OCI-M2 (cell line): Measurements from ENCODE around the gene ATP4B.

ENCODE experiments used
- DNase-seq: peaks from one replicate; lab custom pipeline; 2025; ENCODE audit not compliant: unreplicated experiment; lab: John Stamatoyannopoulos, UW

ATP4B gene

DNA sequence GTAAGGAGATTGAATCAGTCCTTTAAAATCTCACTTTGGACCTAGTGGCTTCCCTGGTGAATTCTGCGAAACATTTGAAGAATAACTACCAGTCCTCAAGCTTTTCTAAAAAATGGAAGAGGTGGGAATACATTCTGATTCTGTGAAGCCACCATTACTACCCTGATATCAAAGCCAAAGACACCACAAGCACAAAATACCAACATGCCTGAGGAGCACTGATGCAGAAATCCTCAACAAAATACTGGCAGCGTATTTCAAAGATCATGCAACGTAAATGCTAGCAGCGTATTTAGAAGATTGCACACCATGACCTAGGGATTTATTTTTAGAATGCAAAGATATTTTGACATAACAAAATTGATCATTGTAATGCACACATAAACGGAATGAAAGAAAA lies 14.4 kb downstream of the ATP4B start:
- no peak for DNase-seq

- no peak for DNase-seq
Observed at GRCh38 chr13:113642563-113642962, 15.4 kb downstream of the ATP4B start.

DNA sequence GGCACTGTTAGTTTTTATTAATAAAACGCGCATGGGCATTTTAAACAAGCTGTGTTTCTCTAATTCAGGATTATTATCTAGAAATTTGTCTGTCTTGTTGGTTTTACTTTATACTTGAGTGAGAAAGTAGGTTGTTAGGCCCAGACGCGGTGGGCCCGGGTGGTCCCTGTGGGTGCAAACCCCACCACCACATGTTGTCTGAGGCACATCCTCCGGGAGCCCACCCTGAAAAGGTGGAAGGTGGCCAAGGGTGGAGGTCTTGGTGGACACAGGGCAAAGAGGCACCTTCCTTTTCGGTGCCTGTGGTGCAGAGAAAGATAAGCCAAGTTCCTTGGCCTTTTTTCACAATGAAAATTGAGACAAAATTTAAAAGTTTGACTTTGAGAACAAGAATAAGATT lies 16.6 kb downstream of the ATP4B start:
- no peak for DNase-seq

DNA sequence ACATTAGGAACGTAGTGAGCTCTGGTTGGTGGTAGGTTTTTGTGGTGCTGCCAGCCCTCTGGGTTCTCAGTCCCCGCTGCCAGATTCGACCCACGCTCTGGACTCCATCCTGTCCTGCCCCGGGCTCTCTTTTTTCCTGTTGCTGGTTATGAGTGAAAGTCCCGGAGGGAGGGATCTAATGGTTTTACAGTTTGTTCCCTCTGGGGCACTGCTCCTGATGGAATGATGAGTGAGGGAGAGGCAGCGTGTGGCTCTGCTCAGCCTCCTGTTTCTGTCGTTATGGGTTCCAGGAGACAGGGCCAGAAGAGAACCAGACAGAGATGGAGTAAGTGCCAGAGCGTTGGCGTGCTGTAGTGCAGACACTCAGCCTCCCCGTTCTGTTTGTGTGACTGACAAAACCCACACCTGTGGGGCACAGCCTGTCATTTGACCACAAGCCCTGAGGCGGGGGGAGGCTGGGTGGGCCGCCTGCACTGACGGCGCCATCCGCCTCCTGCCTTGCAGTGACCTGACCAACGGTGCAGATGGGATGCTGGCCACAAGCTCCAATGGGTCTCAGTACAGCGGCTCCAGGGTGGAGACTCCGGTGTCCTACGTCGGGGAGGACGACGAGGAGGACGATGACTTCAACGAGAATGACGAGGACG lies 18.3 kb downstream of the ATP4B start:
- DNase-seq: no peak

GRCh38 chr13:113638806-113639205 lies 19.2 kb downstream of the ATP4B start:
- DNase-seq: no peak

DNA sequence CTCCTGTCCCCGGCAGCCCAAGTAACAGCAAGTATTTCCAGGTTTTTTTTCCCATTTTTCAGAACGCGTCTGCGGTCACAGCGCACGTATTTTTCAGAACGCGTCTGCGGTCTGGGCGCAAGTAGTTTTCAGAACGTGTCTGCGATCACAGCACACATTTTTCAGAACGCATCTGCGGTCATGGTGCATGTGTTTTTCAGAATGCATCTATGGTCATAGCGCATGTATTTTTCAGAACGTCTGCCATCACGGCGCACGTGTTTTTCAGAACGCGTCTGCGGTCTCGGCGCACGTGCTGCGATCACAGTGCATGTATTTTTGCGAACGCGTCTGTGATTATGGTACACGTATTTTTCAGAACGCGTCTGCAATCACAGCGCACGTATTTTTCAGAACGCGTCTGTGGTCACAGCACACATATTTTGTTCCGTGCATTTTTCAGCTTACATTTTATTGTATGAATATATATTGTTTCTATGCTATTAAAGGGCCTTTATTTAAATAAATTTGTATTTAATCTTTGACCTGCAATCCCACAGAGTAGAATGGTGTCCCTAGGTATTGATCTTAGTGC lies 19.7 kb downstream of the ATP4B start:
- DNase-seq: no peak

- DNase-seq: no peak
Observed at GRCh38 chr13:113637262-113638160, 20.5 kb downstream of the ATP4B start.

DNA sequence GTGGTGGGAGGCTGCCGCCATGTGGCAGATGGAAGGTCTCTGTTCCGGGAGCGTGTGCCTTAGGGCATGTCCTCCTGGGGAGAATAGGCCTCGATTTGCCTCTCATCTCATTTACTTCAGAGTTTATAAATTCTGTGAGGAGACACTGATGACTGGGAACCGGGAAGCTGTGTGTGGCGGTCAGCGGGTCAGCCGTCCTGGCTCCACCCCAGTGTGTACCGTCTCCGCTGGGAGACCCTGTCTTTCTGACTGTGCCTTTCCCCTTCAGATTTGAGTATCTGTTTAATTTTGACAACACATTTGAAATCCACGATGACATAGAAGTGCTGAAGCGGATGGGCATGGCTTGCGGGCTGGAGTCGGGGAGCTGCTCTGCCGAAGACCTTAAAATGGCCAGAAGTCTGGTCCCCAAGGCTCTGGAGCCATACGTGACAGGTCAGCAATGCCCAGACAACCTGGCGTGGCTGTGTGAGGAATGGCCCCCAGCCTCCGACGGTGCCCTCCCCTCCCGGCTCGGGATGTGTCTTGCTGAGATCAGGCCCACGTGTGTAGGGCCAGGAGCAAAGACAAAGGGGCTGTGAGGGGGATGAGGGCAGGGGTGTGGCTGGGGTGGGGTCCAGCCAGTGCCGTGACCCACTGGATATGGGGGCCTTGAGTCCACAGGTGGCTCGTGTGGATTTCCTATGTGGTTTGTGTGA lies 21.6 kb downstream of the ATP4B start:
- DNase-seq: no peak

DNA sequence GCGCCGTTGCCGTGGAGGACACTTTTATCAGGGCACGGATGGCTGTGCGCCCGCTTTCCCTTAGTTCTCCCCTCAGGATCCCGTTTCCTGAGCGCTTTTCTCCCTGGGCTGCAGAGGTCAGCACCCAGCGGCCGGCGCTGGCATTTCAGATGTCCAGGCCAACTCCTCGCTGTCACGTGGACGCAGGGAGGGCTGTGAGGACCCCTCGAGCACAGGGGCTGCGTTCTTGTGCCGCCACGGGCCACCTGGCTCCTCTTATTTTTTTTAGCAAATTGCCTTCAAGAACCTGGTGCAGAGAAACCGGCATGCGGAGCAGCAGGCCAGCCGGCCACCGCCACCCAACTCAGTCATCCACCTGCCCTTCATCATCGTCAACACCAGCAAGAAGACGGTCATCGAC lies 22.3 kb downstream of the ATP4B start:
- no peak for DNase-seq

- DNase-seq: no peak
Observed at GRCh38 chr13:113635048-113635420, 23.0 kb downstream of the ATP4B start.

DNA sequence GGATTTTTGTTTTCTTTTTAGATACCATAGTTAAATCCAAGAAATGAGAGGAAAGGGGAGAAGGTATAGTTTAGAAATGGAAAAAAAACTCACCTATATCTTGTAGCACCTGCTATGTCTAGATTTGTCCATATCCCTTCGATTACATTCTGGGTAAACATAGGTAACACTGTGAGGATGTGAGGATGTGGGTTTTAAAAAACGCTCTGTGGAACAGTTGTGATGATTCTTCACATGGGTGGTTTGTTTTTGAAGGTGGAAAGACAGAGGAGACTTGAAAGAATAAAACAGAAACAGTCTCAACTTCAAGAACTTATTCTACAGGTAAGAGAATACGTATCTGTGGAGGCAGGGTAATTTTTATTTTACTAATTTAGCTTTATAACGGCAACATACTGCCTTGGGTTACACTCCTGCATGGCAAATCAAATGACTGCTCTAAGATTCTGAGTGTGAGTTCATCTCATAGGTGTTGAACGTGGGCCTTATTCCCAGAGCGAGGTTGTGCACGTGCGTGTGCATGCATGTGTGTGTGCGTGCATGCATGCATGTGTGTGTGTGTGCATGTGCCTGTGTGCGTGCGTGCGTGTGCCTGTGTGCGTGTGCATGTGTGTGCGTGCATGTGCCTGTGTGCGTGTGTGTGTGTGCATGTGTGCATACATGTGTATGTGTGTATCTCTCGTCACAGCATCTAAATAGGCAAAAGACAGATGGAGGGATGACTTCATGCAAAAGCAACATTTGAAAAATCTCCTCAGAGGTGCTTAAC lies 23.5 kb downstream of the ATP4B start:
- DNase-seq: no peak

DNA sequence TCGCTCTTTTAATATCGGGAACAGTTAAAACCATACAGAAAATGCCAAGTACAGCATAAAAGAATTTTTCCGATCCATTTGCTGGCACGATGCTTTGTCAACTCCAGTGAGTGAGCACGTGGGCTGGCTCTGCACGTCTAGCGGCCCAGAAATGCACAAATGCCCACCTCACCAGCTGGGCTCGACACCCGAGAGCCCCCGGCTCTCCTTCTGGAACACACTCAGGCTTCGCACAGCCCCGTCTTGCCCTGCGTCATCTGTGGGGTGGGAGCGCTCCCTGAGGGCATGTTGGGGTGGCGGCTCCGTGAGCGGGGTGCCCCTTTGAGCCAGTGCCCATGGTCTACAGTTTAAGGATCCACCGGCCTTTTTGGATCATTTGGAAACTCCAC lies 24.5 kb downstream of the ATP4B start:
- DNase-seq: no peak

DNA sequence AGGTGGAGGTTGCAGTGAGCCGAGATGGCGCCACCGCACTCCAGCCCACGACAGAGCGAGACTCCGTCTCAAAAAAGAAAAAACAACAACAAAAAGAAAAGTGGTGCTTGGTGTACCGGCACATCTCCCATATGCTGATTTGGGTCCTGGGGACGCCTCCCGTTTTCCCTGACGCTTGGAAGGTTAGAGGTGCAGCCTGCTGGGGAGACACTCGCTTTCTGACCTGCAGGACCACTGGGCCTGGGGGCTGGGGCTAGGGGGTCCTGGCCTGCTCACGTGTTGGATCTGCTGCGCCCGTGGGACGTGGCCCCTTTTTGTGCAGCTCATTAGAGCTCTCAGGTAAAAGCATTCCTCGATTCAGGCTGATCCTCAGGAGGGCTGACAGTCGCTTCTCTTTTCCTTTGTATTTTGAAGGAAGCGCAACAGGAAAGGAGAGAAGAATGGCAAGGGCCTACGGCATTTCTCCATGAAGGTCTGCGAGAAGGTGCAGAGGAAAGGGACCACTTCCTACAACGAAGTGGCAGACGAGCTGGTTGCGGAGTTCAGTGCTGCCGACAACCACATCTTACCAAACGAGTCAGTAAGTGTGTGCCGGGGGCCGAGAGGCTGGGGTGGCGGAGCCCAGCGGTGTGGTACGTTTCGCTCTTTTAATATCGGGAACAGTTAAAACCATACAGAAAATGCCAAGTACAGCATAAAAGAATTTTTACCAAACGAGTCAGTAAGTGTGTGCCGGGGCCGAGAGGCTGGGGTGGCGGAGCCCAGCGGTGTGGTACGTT lies 25.1 kb downstream of the ATP4B start:
- no peak for DNase-seq

GRCh38 chr13:113631341-113632095 lies 26.5 kb downstream of the ATP4B start:
- DNase-seq: no peak

- no peak for DNase-seq
Observed at GRCh38 chr13:113630804-113631203, 27.2 kb downstream of the ATP4B start.

- no peak for DNase-seq
Observed at GRCh38 chr13:113630296-113630695, 27.7 kb downstream of the ATP4B start.

DNA sequence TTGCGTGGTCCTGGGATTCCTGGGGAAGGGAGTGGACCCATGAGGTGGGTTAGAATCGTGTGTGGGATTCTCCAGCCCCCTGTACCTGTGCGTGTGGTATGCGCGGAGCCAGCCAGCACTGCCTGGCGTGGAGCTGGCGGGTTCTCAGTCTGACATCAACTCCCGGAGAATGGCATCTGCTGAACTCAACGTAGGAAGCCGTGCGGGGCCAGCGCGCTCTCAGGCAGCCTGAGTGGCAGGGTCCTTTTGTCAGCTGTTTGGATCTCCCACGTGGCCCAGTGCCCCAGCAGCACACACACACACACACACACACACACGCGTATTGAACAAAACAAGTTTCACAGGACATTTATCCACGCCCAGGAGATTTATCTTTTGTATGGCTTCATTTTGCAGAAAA lies 28.1 kb downstream of the ATP4B start:
- no peak for DNase-seq

DNA sequence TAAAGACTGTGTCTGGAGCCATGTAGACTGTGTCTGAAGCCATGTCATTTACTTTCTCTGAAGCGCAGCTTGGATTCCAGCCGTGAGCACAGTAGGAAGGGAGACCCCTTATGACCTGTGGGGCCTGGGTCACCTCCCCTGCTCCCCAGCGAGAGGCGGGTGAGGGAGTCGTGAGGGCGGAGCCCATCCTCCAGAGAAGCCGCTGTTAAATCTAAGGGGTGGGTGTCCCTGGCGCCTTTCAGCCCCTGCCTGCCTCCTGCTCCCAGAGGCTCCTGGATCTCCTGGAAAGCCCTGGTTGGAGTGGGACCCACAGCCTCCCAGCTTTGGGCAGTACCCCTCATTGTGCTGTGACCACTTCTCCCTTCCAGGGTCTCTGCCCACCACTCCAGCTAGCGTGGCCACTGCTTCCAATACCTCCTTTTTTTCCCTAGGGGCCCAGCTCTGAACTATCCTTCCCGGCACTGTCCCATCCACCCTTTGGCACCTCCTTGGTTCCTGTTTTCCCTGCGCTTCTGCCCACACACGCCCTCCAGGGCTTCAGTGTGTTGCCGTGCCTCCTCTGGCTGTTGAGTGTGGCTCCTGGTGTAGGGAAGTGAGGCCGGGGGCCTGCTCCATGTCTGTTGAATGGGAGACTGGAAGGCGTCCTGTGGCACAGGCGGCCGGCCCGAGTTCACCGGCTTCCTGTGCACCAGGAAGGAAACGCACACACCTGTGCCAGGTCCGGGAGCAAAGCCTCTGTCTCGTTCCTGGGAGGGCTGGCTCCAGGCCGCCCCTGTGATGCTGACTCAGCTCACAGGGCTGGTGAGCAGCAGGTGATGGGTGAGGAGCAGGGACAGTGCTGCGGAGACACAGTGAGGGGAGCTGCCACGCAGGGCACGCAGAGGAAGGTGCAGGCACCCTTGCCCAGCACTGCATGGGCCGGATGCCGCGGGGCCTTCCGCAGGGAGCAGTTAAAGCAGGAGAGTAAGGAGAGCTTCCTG lies 29.4 kb downstream of the ATP4B start:
- DNase-seq: no peak
